ENCODE data around the gene SKIC2. TPM values are rescaled to one million over a fixed set of nuclear protein-coding genes. Genes with fewer than 3 reads are reported as not detected.
"Not testable (repeated sequence)": the region's sequence is repeated elsewhere in the genome, so short reads cannot be mapped to it uniquely, and the experiment has no call there.

The SKIC2 gene
- total RNA-seq, 1 experiment from 2014 or later = 31.4 TPM

GRCh38 chr6:31968791-31969711 is 10.1 kb downstream of the SKIC2 start:
- DNase-seq (ENCODE audit: low read depth) = no peak

GRCh38 chr6:31969712-31970603 is 11.0 kb downstream of the SKIC2 start:
- no peak for DNase-seq (ENCODE audit: low read depth)

DNA sequence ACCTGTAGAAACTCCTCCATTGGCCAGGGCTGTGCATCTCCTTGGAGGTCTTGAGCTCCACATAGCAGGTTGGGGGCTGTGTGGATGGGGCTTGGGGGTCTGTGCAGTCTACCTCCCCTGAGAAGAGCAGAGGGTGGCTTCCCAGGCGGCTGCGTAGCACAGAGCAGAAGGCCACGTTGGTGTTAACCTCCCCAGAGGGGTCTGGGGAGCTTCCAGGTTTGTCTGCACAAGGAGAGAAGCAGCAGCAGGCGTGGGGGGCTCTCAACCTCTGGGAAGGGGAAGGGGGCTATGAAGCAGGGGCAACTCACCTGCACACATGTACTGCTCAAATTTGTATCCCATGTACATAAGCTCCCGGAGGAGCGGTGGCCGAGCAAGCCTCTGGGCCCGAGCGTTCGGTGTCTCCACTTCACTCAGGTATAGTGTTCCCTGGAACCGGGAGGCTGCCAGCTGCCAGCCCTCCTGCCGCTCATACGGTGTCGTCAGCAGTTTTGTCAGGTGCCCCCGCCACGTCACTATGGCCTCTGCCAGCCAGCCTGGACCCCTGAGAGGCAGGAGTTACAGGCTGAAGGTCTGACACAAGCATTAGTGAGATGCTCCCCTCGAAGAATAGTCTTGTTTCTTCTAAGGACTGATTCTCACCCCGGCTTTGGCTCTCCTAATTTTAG is 11.8 kb downstream of the SKIC2 start:
- DNase-seq (ENCODE audit: low read depth) = no peak

DNA sequence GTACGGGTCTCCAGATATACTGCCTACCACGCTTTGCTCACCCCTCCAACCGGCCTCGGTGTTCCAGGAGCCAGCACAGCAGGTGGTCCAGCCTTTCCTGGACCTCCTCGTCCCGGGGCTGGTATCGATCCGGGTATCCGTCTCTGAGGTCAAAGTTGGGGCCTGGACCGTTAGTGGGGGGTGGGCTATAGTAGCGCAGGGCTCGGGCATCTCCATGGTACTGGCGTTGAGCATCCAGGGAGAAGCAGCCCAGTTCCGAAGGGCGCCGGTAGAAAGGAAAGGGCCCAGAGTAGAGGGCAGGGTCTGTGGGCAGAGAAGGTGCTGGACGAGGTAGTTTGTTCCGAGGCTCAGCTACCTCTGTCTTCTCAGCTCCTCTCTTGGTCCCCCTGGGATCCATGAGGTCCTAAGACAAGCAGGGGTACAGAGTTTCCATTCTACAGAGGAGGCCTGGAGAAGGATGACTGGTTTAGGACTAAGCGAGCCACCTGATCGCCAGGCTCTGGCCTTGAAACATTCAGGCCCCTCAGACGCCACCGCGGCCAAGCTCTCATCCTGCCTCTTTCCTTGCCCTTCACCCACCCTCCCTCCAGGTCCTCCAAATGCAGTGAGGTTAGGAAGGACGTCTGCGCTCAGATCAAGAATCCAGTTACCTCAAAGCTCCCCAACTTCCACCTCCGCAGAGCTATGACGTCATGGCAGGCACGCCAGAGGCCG is 12.5 kb downstream of the SKIC2 start:
- DNase-seq (ENCODE audit: low read depth) = no peak

- DNase-seq (ENCODE audit: low read depth) = peak; percentile 99
These were observed 13.2 kb downstream of the SKIC2 start, which contains the start of gene DXO for GRCh38 chr6:31971993-31972708. Gene DXO (minus strand): TSS chr6:31972138. CDS start chr6:31971675, 463 bp downstream.

DNA sequence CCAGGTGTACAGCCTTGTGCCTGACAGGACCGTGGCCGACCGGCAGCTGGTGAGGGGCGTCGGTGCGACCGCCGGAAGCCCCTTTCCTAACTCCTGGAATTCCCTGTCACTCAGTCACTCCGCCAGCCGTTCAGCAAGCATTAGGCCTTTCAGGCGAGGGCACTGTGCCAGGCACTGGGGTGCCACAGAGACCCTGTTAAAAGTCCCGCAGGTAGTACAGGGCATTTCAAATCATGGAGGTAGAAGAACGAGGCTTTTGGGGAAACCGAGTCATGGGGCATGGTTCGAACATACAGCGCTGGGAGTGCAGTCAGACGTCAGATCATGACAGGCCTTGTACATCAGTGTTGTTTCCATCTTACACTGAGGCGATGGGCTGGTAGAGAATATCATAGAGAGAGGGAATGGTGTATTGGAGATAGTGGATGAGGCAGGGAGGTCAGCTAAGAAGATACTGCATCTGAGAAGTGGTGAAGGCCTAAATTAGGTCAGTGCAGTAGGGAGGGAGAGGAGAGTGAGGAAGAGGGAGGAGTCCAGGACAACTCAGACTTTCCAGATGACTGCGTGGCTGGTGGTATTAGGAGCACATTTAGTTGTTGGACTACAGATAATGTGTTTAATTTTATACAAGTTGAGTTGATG is 13.9 kb downstream of the SKIC2 start:
- no peak for DNase-seq (ENCODE audit: low read depth)

DNA sequence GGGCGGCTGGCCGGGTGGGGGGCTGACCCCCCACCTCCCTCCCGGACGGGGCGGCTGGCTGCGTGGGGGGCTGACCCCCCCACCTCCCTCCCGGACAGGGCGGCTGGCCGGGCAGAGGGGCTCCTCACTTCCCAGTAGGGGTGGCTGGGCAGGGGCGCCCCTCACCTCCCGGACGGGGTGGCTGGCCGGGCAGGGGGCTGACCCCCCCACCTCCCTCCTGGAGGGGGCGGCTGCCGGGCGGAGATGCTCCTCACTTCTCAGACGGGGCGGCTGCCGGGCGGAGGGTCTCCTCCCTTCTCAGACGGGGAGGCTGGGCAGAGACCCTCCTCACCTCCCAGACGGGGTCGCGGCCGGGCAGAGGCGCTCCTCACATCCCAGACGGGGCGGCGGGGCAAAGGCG is 17.1 kb downstream of the SKIC2 start:
- not testable (repeated sequence) for DNase-seq (ENCODE audit: low read depth)

DNA sequence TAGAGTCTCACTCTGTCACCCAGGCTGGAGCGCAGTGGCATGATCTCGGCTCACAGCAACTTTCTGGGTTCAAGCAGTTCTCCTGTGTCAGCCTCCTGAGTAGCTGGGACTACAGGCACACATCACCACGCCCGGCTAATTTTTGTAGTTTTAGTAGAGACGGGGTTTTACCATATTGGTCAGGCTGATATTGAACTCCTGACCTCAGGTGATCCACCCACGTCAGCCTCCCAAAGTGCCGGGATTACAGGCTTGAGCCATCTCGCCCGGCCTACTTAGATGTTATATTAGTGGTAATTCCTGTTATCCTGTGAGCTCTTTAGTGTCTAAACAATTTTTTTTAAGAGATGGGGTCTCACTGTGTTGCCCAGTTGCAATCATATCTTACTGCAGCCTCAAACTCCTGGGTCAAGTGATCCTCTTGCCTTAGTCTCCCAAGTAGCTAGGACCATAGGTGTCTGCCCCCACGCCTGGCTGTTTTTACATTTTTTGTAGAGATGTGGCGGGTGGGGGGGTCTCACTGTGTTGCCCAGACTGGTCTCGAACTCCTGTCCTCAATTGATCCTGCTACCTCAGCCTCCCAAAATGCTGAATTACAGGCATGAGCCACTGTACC is 18.9 kb downstream of the SKIC2 start:
- no peak for DNase-seq (ENCODE audit: low read depth)

- no peak for DNase-seq (ENCODE audit: low read depth)
These were observed 19.9 kb downstream of the SKIC2 start for GRCh38 chr6:31978831-31979230.

DNA sequence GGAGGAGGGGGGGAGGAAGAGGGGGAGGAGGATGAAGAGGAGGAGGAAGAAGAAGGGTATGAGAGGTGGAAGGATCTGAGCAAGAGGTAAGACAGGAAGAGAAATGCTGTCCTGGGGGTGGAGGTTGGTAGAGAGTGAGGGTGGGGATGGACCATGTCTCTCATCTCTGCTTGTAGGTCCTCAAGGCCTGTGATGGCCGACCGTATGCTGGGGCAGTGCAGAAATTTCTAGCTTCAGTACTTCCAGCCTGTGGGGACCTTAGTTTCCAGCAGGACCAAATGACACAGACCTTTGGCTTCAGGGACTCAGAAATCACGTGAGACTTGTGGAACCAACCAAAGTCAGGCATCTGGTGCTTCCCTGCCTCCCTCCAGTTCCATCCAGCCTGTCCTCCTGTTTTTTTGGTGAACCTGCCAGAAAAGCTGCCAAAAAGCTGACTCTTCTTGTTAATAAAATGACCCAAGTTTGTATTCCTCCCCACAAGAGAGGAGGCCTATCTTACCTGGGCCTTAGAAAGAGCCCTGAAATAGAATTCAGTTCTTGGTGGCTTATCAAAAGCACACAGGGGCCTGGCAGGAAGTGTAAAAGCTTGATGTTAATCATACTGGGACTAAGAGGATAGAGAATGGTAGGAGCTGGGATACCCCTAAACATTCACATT is 20.4 kb downstream of the SKIC2 start:
- DNase-seq (ENCODE audit: low read depth) = no peak

DNA sequence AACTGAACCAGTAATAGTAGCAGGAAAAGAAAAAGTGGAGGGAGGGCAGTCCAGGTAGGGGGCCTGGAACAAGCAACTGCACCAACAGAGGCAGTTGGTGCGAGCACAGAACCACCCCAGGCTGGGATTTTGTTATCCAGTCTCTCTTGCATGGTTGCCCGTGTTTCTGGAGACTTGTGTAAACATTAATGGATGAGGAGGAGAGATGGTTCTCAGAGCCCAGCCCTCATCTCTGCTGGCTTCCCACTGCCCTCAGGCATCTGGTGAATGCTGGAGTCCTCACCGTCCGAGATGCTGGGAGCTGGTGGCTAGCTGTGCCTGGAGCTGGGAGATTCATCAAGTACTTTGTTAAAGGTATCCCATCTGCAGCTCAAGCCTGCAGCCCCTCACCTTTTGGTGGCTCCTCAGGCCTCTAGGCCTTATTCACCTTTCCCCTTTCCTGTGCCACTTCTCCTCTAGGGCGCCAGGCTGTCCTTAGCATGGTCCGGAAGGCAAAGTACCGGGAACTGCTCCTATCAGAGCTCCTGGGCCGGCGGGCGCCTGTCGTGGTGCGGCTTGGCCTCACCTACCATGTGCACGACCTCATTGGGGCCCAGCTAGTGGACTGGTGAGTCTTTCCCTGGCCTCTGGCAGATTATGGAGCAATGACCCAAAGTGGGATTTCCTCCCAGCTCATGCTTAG is 21.4 kb downstream of the SKIC2 start:
- DNase-seq (ENCODE audit: low read depth) = not testable (repeated sequence)

GRCh38 chr6:31980998-31981397 is 22.0 kb downstream of the SKIC2 start:
- not testable (repeated sequence) for DNase-seq (ENCODE audit: low read depth)

DNA sequence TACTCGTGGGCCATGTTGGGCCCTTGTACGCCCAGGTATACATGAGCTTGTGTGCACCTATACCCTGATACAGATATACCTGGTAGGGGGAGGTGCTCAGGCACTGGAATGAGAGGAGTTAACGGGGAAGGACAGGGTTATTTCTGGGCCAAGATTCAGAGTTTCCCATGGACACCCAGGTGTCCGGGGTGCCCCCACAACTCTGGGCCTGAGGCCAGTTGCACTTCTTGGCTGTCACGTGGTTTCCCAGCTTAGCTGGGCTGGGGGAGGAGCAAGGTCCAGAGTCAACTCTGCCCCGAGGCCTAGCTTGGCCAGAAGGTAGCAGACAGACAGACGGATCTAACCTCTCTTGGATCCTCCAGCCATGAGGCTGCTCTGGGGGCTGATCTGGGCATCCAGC is 22.8 kb downstream of the SKIC2 start, which contains the start of gene C4A:
TSS of gene C4A (plus strand) at position 314 of the 400 bp plus-strand sequence. CDS start at position 365, 51 bp downstream.
- DNase-seq (ENCODE audit: low read depth) = not testable (repeated sequence)

- DNase-seq (ENCODE audit: low read depth) = not testable (repeated sequence)
These were observed 30.4 kb downstream of the SKIC2 start for GRCh38 chr6:31989363-31989762.

GRCh38 chr6:31994421-31994820 is 35.4 kb downstream of the SKIC2 start:
- not testable (repeated sequence) for DNase-seq (ENCODE audit: low read depth)

- not testable (repeated sequence) for DNase-seq (ENCODE audit: low read depth)
These were observed 37.4 kb downstream of the SKIC2 start for GRCh38 chr6:31996385-31996784.

DNA sequence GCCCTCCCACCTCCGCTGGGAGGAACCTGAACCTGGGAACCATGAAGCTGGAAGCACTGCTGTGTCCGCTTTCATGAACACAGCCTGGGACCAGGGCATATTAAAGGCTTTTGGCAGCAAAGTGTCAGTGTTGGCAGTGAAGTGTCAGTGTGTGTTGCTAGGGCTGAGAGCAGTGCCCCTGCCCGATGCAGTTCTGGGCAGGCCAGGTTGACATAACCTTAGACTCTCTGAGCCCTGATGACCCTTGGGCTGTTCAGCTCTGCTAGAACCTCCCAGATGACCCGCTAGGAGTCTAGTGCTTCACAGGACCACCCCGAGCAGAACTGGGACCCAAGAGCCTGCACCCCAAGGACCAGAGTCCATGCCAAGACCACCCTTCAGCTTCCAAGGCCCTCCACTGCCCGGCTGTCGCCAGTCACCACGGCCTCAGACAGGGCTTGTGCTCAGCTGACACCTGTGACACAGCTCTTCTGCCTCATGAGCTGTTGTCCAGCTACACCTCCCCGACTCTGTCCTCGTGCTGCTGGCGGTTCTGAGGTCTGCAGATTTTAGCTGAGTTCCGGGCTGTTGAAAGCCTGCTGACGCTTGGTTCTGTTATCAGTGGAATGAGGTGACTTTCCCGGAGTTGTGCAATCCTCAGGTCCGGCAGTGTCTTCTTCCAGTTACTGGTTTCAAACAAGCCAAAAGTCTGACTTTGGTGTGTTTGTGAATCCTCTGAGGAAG is 43.7 kb downstream of the SKIC2 start:
- DNase-seq (ENCODE audit: low read depth) = not testable (repeated sequence)
